HG02970 (cell line): ENCODE measurements around the gene SYNE1.

Experiments
- ATAC-seq: cut with Tn5 transposase; IDR thresholded peaks from one replicate; pipeline ENCODE4 v1.9.1; 2021; ENCODE audit warnings: mild to moderate bottlenecking, moderate library complexity, moderate number of reproducible peaks; ENCODE audit not compliant: unreplicated experiment, low FRiP score

SYNE1 gene

GRCh38 chr6:152265651-152266050 is 371.5 kb downstream of the SYNE1 start:
- ATAC-seq, result no peak

- no peak for ATAC-seq
Observed at GRCh38 chr6:152263582-152263981, 373.6 kb downstream of the SYNE1 start.

- no peak for ATAC-seq
Observed at GRCh38 chr6:152261179-152261578, 376.0 kb downstream of the SYNE1 start.

- ATAC-seq, result no peak
Observed at GRCh38 chr6:152259234-152259633, 377.9 kb downstream of the SYNE1 start.

- ATAC-seq, result no peak
Observed at GRCh38 chr6:152257581-152257980, 379.6 kb downstream of the SYNE1 start.

- ATAC-seq, result no peak
Observed at GRCh38 chr6:152250127-152250526, 387.0 kb downstream of the SYNE1 start.

- ATAC-seq, result no peak
Observed at GRCh38 chr6:152248980-152249379, 388.2 kb downstream of the SYNE1 start.

- ATAC-seq, result no peak
Observed at GRCh38 chr6:152246554-152247337, 390.4 kb downstream of the SYNE1 start.

- no peak for ATAC-seq
Observed at GRCh38 chr6:152244998-152245630, 392.0 kb downstream of the SYNE1 start.

GRCh38 chr6:152241013-152241766 is 396.0 kb downstream of the SYNE1 start:
- ATAC-seq, result no peak

GRCh38 chr6:152240436-152240835 is 396.7 kb downstream of the SYNE1 start:
- ATAC-seq, result no peak

GRCh38 chr6:152236370-152237097 is 400.6 kb downstream of the SYNE1 start:
- ATAC-seq, result no peak

GRCh38 chr6:152233547-152234320 is 403.4 kb downstream of the SYNE1 start:
- no peak for ATAC-seq

GRCh38 chr6:152232501-152233151 is 404.5 kb downstream of the SYNE1 start:
- ATAC-seq, result no peak

GRCh38 chr6:152229330-152229729 is 407.8 kb downstream of the SYNE1 start:
- ATAC-seq, result no peak

- ATAC-seq, result no peak
Observed at GRCh38 chr6:152226119-152226518, 411.0 kb downstream of the SYNE1 start.

- ATAC-seq, result no peak
Observed at GRCh38 chr6:152225241-152225934, 411.8 kb downstream of the SYNE1 start.

- ATAC-seq, result no peak
Observed at GRCh38 chr6:152223636-152224035, 413.5 kb downstream of the SYNE1 start.
